ENCODE results near the gene DHRSX.
"Not testable (repeated sequence)": the region's sequence is repeated elsewhere in the genome, so short reads cannot be mapped to it uniquely, and the experiment has no call there.

Gene DHRSX

DNA sequence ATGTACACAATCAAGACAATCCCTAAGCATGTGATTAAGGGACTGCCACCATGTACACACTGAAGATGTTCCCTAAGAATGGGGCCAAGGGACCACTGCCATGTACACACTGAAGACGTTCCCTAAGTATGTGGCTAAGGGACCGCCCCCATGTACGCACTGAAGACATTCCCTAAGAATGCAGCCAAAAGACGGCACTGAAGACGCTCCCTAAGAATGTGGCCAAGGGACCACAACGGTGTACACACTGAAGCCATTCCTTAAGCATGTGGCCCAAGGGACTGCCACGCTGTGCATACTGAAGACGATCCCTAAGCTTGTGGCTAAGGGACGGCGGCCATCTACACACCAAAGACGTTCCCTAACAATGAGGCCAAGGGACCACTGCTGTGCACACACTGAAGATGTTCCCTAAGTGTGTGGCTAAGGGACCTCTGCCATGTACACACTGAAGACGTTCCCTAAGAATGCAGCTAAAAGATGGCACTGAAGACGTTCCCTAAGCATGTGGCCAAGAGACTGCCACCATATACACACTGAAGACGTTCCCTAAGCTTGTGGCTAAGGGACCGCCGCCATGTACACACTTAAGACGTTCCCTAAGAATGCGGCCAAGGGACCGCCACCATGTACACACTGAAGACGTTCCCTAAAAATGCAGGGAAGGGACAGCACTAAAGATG, 26.4 kb downstream of the DHRSX start:
- DNase-seq: no peak

DNA sequence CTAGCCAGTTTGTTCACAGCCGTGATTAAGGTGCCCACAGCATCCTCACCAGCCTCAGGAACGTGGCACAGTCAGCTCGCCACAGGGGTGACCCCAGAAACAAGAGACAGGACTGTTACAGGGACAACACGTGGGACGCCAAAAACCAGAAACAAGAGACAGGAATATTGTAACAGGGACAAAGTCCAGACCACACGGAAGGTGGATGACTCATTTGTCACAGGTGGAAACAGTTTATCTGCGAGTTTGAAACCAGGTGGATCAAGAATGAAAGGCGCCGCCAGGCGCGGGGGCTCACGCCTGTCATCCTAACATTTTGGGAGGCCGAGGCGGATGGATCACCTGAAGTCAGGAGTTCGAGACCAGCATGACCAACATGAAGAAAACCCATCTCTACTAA, 27.7 kb downstream of the DHRSX start:
- DNase-seq: not testable (repeated sequence)

DNA sequence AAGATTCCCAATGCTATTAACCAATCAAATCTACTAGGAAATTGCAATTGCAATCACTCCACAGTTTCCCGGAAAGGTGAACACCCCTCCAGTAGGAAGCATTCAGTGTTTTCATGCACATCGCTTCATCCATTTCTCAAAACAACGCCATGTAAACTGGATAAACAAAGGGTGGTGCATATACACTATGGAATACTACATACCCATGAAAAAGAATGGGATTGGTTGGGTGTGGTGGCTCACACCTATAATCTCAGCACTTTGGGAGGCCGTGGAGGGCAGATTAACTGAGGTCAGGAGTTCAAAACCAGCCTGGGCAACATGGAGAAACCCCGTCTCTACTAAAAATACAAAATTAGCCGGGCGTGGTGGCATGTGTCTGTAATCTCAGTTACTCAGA, 29.1 kb downstream of the DHRSX start:
- DNase-seq: no peak

DNA sequence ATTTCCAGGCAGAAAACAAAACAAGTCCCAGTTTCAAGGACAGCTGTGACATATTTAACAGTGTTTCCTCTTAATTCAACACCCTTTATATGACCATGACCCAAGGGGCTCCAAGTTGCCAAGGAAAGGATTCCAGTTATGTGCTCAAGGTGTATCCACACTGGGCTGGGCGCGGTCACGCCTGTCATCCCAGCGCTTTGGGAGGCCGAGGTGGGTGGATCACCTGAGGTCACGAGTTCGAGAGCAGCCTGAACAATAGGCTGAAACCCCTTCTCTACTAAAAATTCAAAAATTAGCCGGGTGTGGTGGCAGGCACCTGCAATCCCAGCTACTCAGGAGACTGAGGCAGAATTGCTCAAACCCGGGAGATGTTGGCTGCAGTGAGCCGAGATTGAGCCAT, 29.6 kb downstream of the DHRSX start:
- not testable (repeated sequence) for DNase-seq

DNA sequence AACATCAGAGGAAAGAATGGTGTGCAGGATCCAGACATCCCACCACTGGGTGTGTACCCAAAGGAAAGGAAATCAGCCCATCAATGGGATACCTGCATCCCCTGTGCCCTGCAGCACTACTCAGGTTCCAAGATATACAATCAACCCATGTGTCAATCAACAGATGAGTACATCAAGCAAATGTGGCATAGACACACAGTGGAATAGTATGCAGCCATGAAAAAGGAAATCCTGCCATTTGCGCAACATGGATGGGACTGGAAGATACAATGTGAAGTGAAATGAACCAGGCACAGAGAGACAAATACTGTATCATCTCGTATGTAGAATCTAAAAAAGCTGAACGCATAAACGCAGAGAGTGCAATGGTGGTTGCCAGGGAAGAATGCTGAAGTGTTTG, 30.9 kb downstream of the DHRSX start:
- not testable (repeated sequence) for DNase-seq

DNA sequence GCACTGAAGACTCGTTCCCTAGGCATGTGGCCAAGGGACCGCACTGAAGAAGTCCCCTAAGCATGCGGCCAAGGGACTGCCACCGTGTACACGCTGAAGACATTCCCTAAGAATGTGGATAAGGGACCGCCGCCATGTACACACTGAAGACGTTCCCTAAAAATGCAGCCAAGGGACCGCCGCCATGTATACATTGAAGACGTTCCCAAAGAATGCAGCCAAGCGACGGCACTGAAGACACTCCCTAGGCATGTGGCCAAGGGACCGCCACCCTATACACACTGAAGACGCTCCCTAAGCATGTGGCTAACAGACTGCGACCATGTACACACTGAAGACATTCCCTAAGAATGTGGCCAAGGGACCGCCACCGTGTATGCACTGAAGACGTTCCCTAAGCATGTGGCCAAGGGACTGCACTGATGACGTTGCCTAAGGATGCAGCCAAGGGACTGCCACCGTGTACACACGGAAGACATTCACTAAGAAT, 31.5 kb downstream of the DHRSX start:
- DNase-seq: no peak

DNA sequence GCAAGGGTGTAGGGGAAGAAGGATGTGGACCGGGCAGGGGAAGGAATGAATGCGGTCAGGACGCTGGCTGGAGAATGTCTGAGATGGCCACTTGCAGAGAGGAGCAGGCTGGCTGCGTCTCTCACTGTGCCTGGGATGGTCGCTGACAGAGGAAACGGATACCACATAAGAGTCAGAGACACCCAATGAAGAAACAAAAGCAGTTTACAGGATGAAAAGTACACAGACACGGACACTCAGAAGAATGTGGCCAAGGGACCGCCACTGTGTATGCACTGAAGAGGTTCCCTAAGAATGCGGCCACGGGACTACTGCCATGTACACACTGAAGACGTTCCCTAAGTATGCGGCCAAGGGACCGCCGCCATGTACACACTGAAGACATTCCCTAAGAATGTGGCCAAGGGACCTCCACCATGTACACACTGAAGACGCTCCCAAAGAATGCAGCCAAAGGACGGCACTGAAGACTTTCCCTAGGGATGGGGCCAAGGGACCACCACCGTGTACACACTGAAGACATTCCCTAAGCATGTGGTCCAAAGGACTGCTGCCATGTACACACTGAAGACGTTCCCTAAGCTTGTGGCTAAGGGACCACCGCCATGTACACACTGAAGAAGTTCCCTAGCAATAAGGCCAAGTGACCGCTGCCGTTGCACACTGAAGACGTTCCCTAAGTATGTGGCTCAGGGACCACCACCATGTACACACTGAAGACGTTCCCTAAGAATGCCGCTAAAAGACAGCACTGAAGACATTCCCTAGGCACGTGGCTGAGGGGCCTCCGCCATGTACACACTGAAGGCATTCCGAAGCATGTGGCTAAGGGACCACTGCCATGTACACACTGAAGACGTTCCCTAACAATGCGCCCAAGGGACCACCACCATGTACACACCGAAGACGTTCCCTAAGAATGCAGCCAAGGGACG, 32.2 kb downstream of the DHRSX start:
- no peak for DNase-seq

DNA sequence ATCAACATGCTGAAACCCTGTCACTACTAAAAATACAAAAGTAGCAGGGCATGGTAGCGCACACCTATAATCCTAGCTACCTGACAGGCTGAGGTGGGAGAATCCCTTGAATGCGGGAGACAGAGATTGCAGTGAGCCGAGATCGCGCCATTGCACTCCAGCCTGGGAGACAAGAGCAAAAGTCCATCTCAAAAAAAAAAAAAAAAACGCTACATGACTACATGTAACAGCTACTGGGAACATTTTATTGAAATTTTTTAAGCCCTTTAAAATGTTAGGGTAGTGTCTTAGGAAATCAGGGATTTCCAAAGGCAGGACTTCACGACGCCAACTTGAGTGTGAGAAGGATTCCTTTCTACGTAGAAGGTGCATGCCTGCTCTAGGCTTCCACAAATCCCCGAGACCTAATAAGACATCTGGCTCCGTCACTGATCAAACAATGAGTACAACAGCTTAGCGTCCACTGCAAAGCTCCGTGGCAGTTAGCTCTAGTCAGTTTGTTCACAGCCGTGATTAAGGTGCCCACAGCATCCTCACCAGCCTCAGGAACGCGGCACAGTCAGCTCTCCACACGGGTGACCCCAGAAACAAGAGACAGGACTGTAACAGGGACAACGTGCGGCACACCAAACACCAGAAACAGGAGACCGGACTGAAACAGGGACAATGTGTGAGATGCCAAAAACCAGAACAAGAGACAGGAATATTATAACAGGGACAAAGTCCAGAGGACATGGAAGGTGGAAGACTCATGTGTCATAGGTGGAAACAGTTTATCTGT, 33.7 kb downstream of the DHRSX start:
- no peak for DNase-seq

DNA sequence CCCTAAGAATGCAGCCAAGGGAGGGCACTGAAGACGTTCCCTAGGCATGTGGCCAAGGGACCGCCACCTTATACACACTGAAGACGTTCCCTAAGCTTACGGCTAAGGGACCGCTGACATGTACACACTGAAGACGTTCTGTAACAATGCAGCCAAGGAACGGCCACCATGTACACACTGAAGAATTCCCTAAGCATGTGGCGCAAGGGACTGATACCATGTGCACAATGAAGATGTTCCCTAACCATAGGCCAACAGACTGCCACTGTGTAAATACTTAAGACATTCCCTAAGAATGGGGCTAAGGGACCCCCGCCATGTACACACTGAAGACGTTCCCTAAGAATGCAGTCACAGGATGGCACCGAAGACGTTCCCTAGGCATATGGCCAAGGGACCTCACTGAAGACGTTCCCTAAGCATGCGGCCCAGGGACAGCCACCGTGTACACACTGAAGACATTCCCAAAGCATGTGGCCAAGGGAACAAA, 36.1 kb downstream of the DHRSX start:
- DNase-seq: no peak

DNA sequence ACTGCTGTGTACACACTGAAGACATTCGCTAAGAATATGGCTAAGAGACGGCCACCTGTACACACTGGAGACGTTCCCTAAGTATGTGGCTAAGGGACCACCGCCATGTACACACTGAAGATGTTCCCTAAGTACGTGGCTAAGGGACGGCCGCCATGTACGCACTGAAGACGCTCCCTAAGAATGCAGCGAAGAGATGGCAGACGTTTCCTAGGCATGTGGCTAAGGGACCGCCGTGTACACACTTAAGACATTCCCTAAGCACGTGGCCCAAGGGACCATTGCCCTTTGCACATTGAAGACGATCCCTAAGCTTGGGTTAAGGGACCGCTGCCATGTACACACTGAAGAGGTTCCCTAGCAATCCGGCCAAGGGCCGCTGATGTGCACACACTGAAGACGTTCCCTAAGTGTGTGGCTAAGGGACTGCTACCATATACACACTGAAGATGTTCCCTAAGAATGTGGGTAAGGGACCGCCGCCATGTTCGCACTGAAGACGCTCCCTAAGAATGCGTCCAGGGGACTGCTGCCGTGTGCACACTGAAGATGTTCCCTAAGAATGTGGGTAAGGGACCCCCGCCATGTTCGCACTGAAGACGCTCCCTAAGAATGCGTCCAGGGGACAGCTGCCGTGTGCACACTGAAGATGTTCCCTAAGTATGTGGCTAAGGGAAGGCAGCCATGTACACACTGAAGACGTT, 36.7 kb downstream of the DHRSX start:
- DNase-seq: no peak

DNA sequence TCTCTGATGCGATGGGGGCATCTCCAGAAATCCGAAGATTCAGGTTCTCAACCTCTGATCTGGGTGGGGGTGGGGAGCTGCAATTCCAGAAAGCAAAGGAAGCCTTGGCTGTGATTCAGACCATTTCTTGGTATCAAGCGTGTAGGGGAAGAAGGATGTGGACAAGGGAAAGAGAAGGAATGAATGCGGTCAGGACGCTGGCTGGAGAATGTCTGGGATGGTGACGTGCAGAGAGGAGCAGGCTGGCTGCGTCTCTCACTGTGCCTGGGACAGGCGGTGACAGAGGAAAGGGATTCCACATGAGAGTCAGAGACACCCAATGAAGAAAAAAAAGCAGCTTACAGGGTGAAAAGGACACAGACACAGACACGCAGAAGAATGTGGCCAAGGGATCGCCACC, 37.3 kb downstream of the DHRSX start:
- not testable (repeated sequence) for DNase-seq

DNA sequence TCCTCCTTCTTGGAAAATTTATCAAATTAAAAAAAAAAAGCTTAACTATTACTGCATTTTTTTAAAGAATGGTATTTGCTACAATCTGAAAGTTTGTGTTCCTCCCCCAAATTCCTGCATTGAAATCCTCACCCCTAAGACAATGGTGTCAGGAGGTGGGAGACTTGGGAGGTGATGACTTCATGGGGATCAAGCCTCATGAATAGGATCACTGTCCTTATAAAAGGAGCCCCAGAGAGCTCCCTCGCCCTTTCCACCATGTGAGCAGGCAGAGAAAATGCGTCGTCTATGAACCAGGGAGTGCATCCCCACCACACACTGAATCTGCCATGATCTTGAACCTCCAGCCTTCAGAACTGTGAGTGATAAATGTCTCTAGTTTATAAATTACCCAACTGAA, 38.0 kb downstream of the DHRSX start:
- no peak for DNase-seq

DNA sequence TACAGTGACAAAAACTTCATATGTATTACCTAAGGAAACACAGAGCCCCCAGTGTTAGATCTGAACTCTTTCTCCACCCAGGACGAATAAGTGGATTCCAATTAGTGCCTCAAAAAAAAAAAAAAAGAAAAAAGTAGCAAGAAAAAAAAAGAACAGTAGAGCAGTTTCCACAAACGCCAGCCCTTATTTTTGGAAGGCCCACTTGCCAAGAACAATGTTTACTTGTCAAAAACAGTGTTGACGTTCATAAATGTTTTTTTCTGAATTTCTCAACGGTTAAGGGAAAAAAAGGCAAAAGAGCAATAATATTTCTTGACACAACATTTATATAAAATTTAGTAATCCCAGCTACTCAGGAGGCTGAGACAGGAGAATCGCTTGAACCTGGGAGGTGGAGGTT, 38.7 kb downstream of the DHRSX start:
- DNase-seq: no peak

DNA sequence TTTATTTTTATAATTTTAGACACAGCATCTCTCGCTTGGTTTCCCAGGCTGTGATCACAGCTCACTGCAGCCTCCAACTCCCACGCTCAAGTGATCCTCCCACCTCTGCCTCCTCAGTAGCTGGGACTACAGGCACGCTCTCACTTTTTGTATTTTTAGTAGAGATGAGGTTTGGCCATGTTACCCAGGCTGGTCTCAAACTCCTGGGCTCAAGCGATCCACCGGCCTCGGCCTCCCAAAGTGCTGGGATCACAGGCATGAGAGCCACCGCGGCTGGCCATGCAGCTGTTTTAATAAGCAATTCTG, 39.1 kb downstream of the DHRSX start:
- no peak for DNase-seq

DNA sequence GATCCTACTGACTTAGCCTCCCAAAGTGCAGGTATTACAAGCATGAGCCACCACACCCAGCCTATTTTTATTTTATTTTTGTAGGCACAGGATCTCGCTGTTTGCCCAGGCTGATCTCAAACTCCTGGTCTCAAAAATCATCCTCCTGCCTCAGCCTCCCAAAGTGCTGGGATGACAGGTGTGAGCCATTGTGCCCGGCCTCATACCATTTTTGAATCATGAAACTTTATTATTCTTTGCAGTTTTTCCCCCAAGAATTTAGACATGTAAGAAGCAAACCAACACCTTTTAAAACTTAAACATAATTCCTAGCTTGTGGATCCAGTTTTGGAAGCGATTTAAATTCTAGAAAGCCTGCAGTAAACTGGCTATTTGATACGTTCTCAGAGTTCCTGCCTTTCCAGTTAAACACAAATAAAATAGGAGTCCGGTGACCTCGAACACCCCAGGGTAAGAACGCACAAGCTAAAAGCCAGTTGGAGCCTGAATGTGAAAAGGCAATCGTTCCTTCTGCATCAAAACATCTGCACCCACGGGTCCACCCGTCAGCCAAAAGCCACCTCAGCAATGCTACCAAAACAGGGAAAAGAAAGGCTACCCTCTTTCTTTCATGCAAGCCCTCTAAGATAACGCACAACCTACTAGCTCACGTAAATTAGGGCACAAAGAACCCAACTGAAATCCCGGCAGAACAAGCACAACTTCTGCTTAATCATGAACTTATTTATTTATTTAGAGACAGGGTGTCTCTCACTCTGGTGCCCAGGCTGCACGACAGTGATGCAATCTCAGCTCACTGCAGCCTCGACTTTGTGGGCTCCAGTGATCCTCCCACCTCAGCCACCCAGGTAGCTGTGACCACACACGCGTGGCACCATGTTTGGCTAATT, 39.7 kb downstream of the DHRSX start:
- DNase-seq: not testable (repeated sequence)

DNA sequence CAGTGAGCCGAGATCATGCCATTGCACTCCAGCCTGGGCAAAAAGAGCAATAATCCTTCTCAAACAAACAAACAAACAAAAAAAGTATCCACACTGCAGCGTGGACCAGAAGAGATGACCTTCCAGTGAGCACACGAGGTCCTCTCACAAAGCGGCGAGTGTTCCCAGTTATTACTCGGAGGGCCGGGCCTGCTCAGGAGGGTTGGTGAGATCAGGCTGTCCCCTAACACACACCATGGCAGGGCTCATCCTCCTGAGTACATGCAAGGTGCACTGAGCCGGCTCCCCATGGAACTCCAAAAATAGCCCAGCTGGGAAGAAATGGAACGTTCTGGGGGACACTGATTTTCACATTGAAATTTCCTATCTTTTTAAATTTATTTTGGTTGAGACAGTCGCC, 40.7 kb downstream of the DHRSX start:
- not testable (repeated sequence) for DNase-seq

DNA sequence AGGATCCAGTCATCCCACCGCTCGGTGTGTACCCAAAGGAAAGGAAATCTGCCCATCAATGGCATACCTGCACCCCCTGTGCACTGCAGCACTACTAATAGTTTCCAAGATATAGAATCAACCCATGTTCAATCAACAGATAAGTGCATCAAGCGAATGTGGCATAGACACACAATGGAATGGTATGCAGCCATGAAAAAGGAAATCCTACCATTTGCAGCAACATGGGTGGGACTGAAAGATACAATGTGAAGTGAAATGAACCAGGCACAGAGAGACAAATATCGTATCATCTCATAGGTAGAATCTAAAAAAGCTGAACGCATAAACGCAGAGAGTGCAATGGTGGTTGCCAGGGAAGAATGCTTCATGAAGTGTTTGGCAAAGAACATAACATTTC, 42.5 kb downstream of the DHRSX start:
- no peak for DNase-seq

DNA sequence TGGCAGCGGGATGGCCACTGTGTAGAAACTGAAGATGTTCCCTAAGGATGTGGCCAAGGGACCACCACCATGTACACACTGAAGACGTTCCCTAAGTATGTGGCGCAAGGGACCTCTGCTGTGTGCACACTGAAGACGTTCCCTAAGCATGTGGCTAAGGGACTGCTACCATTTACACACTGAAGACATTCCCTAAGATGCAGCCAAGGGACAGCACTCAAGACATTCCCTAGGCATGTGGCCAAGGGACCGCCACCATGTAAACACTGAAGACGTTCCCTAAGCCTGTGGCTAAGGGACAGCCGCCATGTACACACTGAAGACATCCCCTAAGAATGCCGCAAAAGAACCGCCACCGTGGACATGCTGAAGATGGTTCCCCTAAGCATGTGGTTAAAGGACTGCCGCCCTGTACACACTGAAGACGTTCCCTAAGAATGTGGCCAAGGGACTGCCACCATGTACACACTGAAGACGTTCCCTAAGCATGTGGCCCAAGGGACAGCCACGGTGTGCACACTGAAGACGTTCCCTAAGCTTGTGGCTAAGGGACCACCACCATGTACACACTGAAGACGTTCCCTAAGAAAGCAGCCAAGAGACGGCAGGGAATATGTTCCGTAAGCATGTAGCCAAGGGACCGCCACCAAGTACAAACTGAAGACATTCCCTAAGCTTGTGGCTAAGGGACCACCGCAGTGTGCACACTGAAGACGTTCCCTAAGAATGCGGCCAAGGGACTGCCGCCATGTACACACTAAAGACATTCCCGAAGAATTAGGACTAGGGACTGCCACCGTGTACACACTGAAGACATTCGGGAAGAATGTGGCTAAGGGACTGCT, 43.3 kb downstream of the DHRSX start:
- no peak for DNase-seq

DNA sequence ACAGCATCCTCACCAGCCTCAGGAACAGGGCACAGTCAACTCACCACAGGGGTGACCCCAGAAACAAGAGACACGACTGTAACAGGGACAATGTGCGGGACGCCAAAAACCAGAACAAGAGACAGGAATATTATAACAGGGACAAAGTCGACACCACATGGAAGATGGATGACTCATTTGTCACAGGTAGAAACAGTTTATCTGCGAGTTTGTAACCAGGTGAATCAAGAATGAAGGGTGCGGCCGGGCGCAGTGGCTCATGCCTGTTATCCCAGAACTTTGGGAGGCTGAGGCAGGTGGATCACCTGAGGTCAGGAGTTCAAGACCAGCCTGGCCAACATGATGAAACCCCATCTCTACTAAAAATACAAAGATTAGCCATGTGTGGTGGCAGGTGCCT, 44.7 kb downstream of the DHRSX start:
- DNase-seq: not testable (repeated sequence)

DNA sequence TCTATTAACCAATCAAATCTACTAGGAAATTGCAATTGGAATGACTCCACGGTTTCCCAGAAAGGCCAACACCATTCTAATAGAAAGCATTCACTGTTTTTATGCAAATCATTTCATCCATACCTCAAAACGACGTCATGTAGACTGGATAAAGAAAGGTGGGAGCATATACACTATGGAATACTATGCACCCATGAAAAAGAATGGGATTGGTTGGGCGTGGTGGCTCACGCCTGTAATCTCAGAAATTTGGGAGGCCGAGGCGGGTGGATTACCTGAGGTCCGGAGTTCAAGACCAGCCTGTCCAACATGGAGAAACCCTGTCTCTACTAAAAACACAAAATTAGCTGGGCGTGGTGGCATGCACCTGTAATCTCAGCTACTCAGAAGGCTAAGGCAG, 46.2 kb downstream of the DHRSX start:
- DNase-seq: not testable (repeated sequence)

DNA sequence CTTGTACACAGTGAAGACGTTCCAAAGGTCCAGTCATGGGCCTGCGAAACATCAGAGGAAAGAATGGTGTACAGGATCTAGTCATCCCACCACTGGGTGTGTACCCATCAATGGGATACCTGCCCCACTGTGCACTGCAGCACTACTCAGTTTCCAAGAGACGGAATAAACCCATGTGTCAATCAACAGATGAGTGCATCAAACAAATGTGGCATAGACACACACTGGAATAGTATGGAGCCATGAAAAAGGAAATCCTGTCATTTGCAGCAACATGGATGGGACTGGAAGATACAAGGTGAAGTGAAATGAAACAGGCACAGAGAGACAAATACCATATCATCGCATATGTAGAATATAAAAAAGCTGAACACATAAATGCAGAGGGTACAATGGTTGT, 48.0 kb downstream of the DHRSX start:
- DNase-seq: no peak

Data from NCI-H510A (cell line).